GM12892 (cell line): ENCODE data around the gene ANKS1A.
A peak's percentile ranks its signal among the peaks of the same experiment; 100 is the strongest.
"Not testable (repeated sequence)": the region's sequence is repeated elsewhere in the genome, so short reads cannot be mapped to it uniquely, and the experiment has no call there.

Experiments used
- DNase-seq: peaks from one replicate; pipeline ENCODE4 v3.0.0; 2011; ENCODE audit not compliant: insufficient read length
- FAIRE-seq: peaks from 2 replicates; lab custom pipeline; 2011; peaks lifted over from hg19 to GRCh38; lab: Jason Lieb, UNC
- POLR2A ChIP-seq: IDR thresholded peaks from 2 replicates; pipeline ENCODE4 v1.6.1; 2011; ENCODE audit warnings: low read depth, low read length, control low read depth
- POLR2AphosphoS5 ChIP-seq: IDR thresholded peaks from 2 replicates; pipeline ENCODE4 v1.6.1; 2011; ENCODE audit warnings: low read depth, low read length, control low read depth
- TAF1 ChIP-seq: IDR thresholded peaks from 2 replicates; pipeline ENCODE4 v1.6.1; 2011; ENCODE audit warnings: low read depth, mild to moderate bottlenecking, control low read depth, low read length, borderline replicate concordance

ANKS1A gene

GRCh38 chr6:35128042-35128441 lies 239.0 kb downstream of the ANKS1A start:
- no peak for FAIRE-seq
- TF ChIP-seq POLR2AphosphoS5 (no peak), TAF1 (no peak), POLR2A (no peak)
- DNase-seq: no peak

- DNase-seq: no peak
- FAIRE-seq: no peak
- TF ChIP-seq POLR2AphosphoS5: no peak
Measured at GRCh38 chr6:35128496-35128895, 239.4 kb downstream of the ANKS1A start.

- TF ChIP-seq POLR2A (no peak), TAF1 (no peak), POLR2AphosphoS5 (no peak)
- no peak for FAIRE-seq
- DNase-seq: no peak
Measured at GRCh38 chr6:35136185-35136584, 247.1 kb downstream of the ANKS1A start.

- not testable (repeated sequence) for DNase-seq, FAIRE-seq
Measured at GRCh38 chr6:35138191-35138590, 249.1 kb downstream of the ANKS1A start.

GRCh38 chr6:35139470-35139869 lies 250.4 kb downstream of the ANKS1A start:
- no peak for TF ChIP-seq POLR2A
- TF ChIP-seq TAF1: no peak
- no peak for TF ChIP-seq POLR2AphosphoS5
- FAIRE-seq: no peak
- no peak for DNase-seq

GRCh38 chr6:35139924-35140638 lies 251.0 kb downstream of the ANKS1A start:
- DNase-seq: no peak
- TF ChIP-seq POLR2AphosphoS5 (no peak), TAF1 (no peak), POLR2A (no peak)
- peak; percentile 97 for FAIRE-seq

- FAIRE-seq: no peak
- no peak for DNase-seq
- no peak for TF ChIP-seq TAF1
- TF ChIP-seq POLR2AphosphoS5: no peak
- no peak for TF ChIP-seq POLR2A
Measured at GRCh38 chr6:35140639-35141006, 251.6 kb downstream of the ANKS1A start.
